Mesothelial cell of epicardium (in vitro differentiated cells): ENCODE results near the gene RTN4RL2. TPM values are rescaled to one million over a fixed set of nuclear protein-coding genes. Genes with fewer than 3 reads are reported as not detected.

ENCODE experiments used
- DNase-seq, 2 experiments: peaks; one replicate each; pipeline ENCODE4 v3.0.0; 2021; ENCODE audit warnings: low spot score in 2 of 2; ENCODE audit not compliant: unreplicated experiment in 2 of 2
- H3K27ac Mint-ChIP-seq: 2 replicates; pipeline ENCODE4 v1.8.0; 2021; ENCODE audit warnings: mixed read lengths
- H3K27me3 Mint-ChIP-seq: 2 replicates; pipeline ENCODE4 v1.8.0; 2021; ENCODE audit warnings: low read depth, mixed read lengths
- H3K36me3 Mint-ChIP-seq: 2 replicates; pipeline ENCODE4 v1.8.0; 2021; ENCODE audit warnings: mixed read lengths
- H3K4me1 Mint-ChIP-seq: 2 replicates; pipeline ENCODE4 v1.8.0; 2021; ENCODE audit warnings: mixed read lengths
- H3K4me3 Mint-ChIP-seq: 2 replicates; pipeline ENCODE4 v1.8.0; 2021; ENCODE audit warnings: mild to moderate bottlenecking, moderate library complexity, mixed read lengths
- H3K9me3 Mint-ChIP-seq: 2 replicates; pipeline ENCODE4 v1.8.0; 2021; ENCODE audit warnings: mixed read lengths
- CTCF ChIP-seq: fragments of 200-600 bp; sonication (generic); IDR thresholded peaks from one replicate; pipeline ENCODE4 v1.5.0; 2021; ENCODE audit warnings: antibody characterized with exemption; ENCODE audit not compliant: unreplicated experiment
- total RNA-seq: library from RNA; stranded (reverse); gene quantifications from 3 replicates; pipeline ENCODE4 v1.2.1, GENCODE V29; 2021

Gene RTN4RL2
- total RNA-seq, 1 donor from 2014 or later, result 0.38 TPM

DNA sequence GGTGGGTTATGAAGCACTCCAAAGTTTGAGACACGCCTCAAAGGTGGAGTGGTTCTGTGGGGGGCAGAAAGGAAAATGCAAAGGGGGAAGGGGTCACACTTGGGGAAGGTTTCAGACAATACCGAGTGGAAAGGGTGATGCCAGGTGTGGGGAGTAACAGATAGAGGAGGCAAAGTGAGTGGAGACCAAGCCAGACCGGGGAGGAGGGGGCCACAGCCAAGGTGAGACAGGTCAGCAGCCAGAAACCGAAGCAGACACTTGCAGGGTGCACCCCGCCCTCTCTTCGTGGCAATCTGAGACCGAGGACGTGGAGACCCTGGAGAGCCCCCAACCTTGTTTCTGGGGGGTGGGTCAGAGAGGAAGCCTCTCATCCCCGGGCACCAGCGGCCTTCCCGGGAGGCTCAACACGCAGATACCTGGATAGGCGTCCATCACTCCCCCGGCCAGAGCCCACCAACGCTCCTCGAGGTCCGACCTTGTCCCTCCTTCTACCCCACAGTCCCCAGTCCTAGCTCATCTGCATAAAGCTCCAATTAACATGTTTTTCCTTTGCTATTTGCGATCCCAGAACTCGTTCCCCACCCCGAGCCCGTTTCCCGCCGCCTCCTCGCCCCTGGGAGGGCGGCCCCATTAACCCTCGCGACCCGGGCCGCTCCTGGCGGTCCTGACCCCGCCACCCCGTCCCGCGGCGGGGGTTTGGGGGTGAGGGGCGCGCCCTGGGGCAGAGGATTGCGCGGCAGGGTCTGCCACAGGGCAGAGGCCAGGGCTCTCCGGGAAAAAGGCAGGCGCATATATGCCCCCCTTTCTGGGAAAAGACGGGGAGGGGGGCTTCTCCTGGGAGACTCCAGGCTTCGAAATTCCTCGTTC lies 21.8 kb downstream of the RTN4RL2 start:
- TF ChIP-seq CTCF, result no peak
- peaks cover 75% of the 10 kb centered on the region for H3K27me3 Mint-ChIP-seq
- no peaks in the 10 kb centered on the region for H3K9me3 Mint-ChIP-seq
- H3K36me3 Mint-ChIP-seq, result no peaks in the 10 kb centered on the region
- peaks cover 17% of the 10 kb centered on the region for H3K4me1 Mint-ChIP-seq
- no peak for DNase-seq
- peak overlapping the region; percentile 65 for H3K4me3 Mint-ChIP-seq
- no peak overlapping the region for H3K27ac Mint-ChIP-seq

DNA sequence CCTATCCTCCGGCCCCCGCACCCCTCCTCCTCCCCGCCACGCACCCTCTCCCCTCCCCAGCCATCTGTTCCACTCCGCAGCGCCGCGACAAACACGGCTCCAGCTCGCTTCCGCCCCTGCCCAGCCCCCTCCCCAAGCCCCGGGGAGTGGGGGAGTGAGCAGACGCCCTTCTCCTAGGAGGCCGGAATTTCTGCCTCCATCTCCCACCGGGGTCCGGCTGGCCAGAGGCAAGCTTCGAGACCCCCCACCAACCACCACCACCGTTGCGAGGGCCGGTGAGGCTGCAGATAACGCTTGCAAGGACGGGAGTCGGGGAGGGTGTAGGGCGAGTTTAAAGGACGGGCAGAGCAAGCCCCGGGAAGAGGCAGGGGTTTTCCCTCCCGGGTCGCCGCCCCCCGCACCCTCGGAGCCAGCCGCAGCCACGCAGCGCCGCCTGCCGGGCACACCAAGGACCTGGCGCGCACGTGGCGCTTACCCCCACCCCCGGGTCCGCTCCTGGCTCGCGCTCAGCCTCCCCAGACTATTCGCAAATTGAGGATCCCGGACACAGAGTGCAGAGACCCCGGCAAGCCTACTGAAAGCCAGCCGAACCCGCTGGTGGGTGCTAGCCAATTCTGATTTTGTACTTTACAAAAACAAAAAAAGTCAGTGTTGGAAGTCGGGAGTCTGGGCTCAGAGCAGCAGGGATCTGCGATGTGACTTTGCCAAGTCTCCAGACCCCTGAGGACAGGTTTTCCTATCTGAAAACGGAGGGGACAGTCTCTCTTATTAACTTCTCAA lies 22.6 kb downstream of the RTN4RL2 start:
- Mint-ChIP-seq H3K27ac (no peak overlapping the region), H3K36me3 (no peaks in the 10 kb centered on the region), H3K27me3 (peaks cover 67% of the 10 kb centered on the region), H3K9me3 (no peaks in the 10 kb centered on the region), H3K4me1 (peaks cover 17% of the 10 kb centered on the region), H3K4me3 (peak overlapping the region; percentile 65)
- peak; percentile 79 for TF ChIP-seq CTCF
- peak; percentile 66 to 81 for DNase-seq

DNA sequence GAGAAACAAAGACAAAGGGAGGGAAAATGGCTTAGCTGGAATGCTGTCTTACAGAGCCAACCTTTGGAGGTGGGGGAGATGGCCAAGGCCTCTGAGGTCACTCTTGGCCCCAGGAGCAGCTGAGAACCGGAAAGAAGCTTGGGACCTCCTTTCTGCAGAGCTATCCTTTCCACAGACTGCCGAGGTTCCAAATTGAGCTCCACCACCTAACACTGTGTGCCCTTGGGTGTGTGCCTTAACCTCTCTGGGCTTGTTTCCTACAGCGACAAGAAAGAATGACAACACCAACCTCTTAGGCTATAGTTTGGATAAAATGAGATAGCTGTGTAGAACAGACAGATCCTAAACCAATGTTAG lies 23.2 kb downstream of the RTN4RL2 start:
- no peak for TF ChIP-seq CTCF
- peaks cover 61% of the 10 kb centered on the region for H3K27me3 Mint-ChIP-seq

DNA sequence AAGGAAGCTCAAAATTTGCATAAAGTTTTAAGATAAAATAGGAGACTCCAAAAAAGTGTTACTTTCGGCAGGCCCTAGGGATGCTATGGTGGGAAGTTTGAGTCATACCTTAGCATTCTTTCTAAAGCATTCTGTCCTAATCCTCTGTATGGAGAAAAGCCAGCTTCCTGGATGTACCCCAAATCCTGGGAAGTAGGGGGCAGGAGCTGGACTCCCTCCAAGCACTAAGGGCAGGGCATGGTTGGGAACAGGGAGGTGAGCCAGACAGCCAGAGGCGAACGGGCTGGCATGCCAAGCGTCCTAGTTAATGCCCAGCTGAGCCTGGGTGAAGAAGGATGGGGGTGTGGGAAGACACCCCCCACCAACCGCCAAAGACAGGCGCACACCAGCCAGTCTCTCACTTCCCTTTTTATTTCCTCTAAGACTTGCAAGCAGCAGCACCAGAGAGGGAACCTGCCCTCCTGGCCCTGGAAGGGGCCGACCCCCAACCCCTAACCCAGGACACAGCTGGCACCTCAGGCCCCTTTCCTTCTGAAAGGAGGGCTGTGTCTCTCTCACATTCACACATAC lies 23.9 kb downstream of the RTN4RL2 start:
- H3K27me3 Mint-ChIP-seq, result peaks cover 54% of the 10 kb centered on the region
- no peak for TF ChIP-seq CTCF
- no peak for DNase-seq
- H3K4me1 Mint-ChIP-seq, result peaks cover 17% of the 10 kb centered on the region
- no peak overlapping the region for H3K4me3 Mint-ChIP-seq
- no peaks in the 10 kb centered on the region for H3K36me3 Mint-ChIP-seq
- no peak overlapping the region for H3K27ac Mint-ChIP-seq
- no peaks in the 10 kb centered on the region for H3K9me3 Mint-ChIP-seq

More for the DNA sequence above, 23.2 kb downstream of the RTN4RL2 start:
- DNase-seq, result no peak
- Mint-ChIP-seq H3K4me3 (peak overlapping the region; percentile 65), H3K36me3 (no peaks in the 10 kb centered on the region), H3K4me1 (peaks cover 17% of the 10 kb centered on the region), H3K9me3 (no peaks in the 10 kb centered on the region), H3K27ac (no peak overlapping the region)

- peaks cover 44% of the 10 kb centered on the region for H3K27me3 Mint-ChIP-seq
- DNase-seq, result no peak
- H3K27ac Mint-ChIP-seq, result no peak overlapping the region
- H3K9me3 Mint-ChIP-seq, result no peaks in the 10 kb centered on the region
- H3K4me3 Mint-ChIP-seq, result no peak overlapping the region
- no peak for TF ChIP-seq CTCF
- peaks cover 14% of the 10 kb centered on the region for H3K4me1 Mint-ChIP-seq
- no peaks in the 10 kb centered on the region for H3K36me3 Mint-ChIP-seq
Observed at GRCh38 chr11:57485217-57485990, 25.1 kb downstream of the RTN4RL2 start.
